GM12875 (cell line): Measurements from ENCODE around the gene GNG12.

Experiments used
- H3K4me3 ChIP-seq: one replicate; pipeline ENCODE4 v1.5.1; 2011; ENCODE audit warnings: low read depth, low read length, control low read depth
- CTCF ChIP-seq: IDR thresholded peaks from 2 replicates; pipeline ENCODE4 v1.5.1; 2011; ENCODE audit warnings: low read depth, mild to moderate bottlenecking, control low read depth, inconsistent platforms, low read length, moderate library complexity, borderline replicate concordance; ENCODE audit not compliant: insufficient read depth

The GNG12 gene

GRCh38 chr1:67863637-67864036 lies 30.4 kb upstream of the GNG12 start:
- H3K4me3 ChIP-seq = no peak overlapping the region
- TF ChIP-seq CTCF = no peak

- TF ChIP-seq CTCF = no peak
- H3K4me3 ChIP-seq = no peak overlapping the region
Observed at GRCh38 chr1:67862685-67863084, 29.4 kb upstream of the GNG12 start.

- no peak overlapping the region for H3K4me3 ChIP-seq
- TF ChIP-seq CTCF = no peak
Observed at GRCh38 chr1:67861856-67862516, 28.7 kb upstream of the GNG12 start.

GRCh38 chr1:67860776-67861175 lies 27.5 kb upstream of the GNG12 start:
- no peak overlapping the region for H3K4me3 ChIP-seq
- no peak for TF ChIP-seq CTCF

GRCh38 chr1:67856921-67857320 lies 23.7 kb upstream of the GNG12 start:
- H3K4me3 ChIP-seq = no peak overlapping the region
- TF ChIP-seq CTCF = no peak

GRCh38 chr1:67855961-67856360 lies 22.7 kb upstream of the GNG12 start:
- no peak for TF ChIP-seq CTCF

GRCh38 chr1:67855444-67855843 lies 22.2 kb upstream of the GNG12 start:
- TF ChIP-seq CTCF = no peak
- H3K4me3 ChIP-seq = no peak overlapping the region

More at GRCh38 chr1:67855961-67856360, 22.7 kb upstream of the GNG12 start:
- no peak overlapping the region for H3K4me3 ChIP-seq
